Neural cell (in vitro differentiated cells): ENCODE measurements around the gene SGSM1. TPM values are rescaled to one million over a fixed set of nuclear protein-coding genes. Genes with fewer than 3 reads are reported as not detected.

Experiments
- H2AFZ ChIP-seq: fragments of 200-600, 300-800 bp; sonication (generic), shearing (Covaris generic); 2 replicates; pipeline ENCODE4 v1.6.0; 2014; ENCODE audit warnings: low read depth, mild to moderate bottlenecking, antibody characterized with exemption, low read length, moderate library complexity
- H3F3A ChIP-seq: fragments of 200-600 bp; shearing (Covaris generic); 2 replicates; pipeline ENCODE4 v1.6.1; 2016; ENCODE audit warnings: mild to moderate bottlenecking, moderate library complexity, mixed read lengths, antibody characterized with exemption, low read length; ENCODE audit not compliant: insufficient read depth, poor library complexity, severe bottlenecking
- H3K27ac ChIP-seq: fragments of 200-600, 300-800 bp; sonication (generic), shearing (Covaris generic); 2 replicates; pipeline ENCODE4 v1.5.1; 2014; ENCODE audit warnings: mild to moderate bottlenecking, low read length, moderate library complexity
- H3K27me3 ChIP-seq: fragments of 300-800, 200-600 bp; sonication (generic), shearing (Covaris generic); 2 replicates; pipeline ENCODE4 v1.6.0; 2014; ENCODE audit warnings: mild to moderate bottlenecking, low read depth, low read length, moderate library complexity; ENCODE audit not compliant: insufficient read depth
- H3K36me3 ChIP-seq: fragments of 300-800, 200-600 bp; sonication (generic), shearing (Covaris generic); 2 replicates; pipeline ENCODE4 v1.5.1; 2014; ENCODE audit warnings: mild to moderate bottlenecking, antibody characterized with exemption, low read length, moderate library complexity; ENCODE audit not compliant: insufficient read depth
- H3K4me2 ChIP-seq: fragments of 300-800, 200-600 bp; sonication (generic), shearing (Covaris generic); 2 replicates; pipeline ENCODE4 v1.6.0; 2014; ENCODE audit warnings: mild to moderate bottlenecking, low read length
- H3K4me3 ChIP-seq: fragments of 300-800, 200-600 bp; sonication (generic), shearing (Covaris generic); 2 replicates; pipeline ENCODE4 v1.5.1; 2014; ENCODE audit warnings: mild to moderate bottlenecking, low read length, moderate library complexity
- H3K79me2 ChIP-seq: fragments of 200-600 bp; shearing (Covaris generic); replicated peaks from 2 replicates; pipeline ENCODE4 v1.6.0; 2014; ENCODE audit warnings: mild to moderate bottlenecking, low read length, moderate library complexity; ENCODE audit not compliant: insufficient read depth
- H3K9ac ChIP-seq: fragments of 300-800, 200-600 bp; sonication (generic), shearing (Covaris generic); 2 replicates; pipeline ENCODE4 v1.6.1; 2016; ENCODE audit warnings: mild to moderate bottlenecking, low read length, mixed read lengths
- H3K9me2 ChIP-seq: fragments of 200-600 bp; shearing (Covaris generic); 2 replicates; pipeline ENCODE4 v1.6.1; 2016; ENCODE audit warnings: mild to moderate bottlenecking, low read length, mixed read lengths; ENCODE audit not compliant: insufficient read depth
- H3K9me3 ChIP-seq: fragments of 200-600, 300-800 bp; sonication (generic), shearing (Covaris generic); 2 replicates; pipeline ENCODE4 v1.6.1; 2016; ENCODE audit warnings: mild to moderate bottlenecking, mixed run types, low read length, moderate library complexity, mixed read lengths
- H4K20me1 ChIP-seq: fragments of 200-600 bp; shearing (Covaris generic); 2 replicates; pipeline ENCODE4 v1.6.1; 2016; ENCODE audit warnings: mild to moderate bottlenecking, mixed run types; ENCODE audit not compliant: insufficient read depth
- CTCF ChIP-seq: fragments of 450-650 bp; IDR thresholded peaks from 2 replicates; pipeline ENCODE4 v1.5.1; 2014; ENCODE audit warnings: antibody characterized with exemption, mild to moderate bottlenecking, moderate library complexity; ENCODE audit not compliant: poor library complexity, severe bottlenecking
- EP300 ChIP-seq: fragments of 450-650 bp; conservative IDR thresholded peaks from 2 replicates; pipeline ENCODE4 v1.6.1; 2014; ENCODE audit warnings: antibody characterized with exemption, mild to moderate bottlenecking, moderate library complexity; ENCODE audit not compliant: poor library complexity, severe bottlenecking
- EZH2 ChIP-seq: fragments of 200-600, 300-800 bp; shearing (Covaris generic), sonication (generic); IDR thresholded peaks from 2 replicates; pipeline ENCODE4 v1.6.1; 2014; ENCODE audit warnings: antibody characterized with exemption, low read length, borderline replicate concordance, mild to moderate bottlenecking; ENCODE audit not compliant: insufficient read depth, poor library complexity, severe bottlenecking
- POLR2AphosphoS5 ChIP-seq: IDR thresholded peaks from 2 replicates; pipeline ENCODE4 v1.6.1; 2012
- RAD21 ChIP-seq: fragments of 450-650 bp; conservative IDR thresholded peaks from 2 replicates; pipeline ENCODE4 v1.6.1; 2014; ENCODE audit warnings: antibody characterized with exemption, mild to moderate bottlenecking, moderate library complexity
- REST ChIP-seq: IDR thresholded peaks from 2 replicates; pipeline ENCODE4 v1.6.1; 2012; ENCODE audit warnings: borderline replicate concordance
- SMC3 ChIP-seq: fragments of 450-650 bp; conservative IDR thresholded peaks from 2 replicates; pipeline ENCODE4 v1.6.1; 2014; ENCODE audit warnings: antibody characterized with exemption, mild to moderate bottlenecking, moderate library complexity; ENCODE audit not compliant: poor library complexity
- TAF1 ChIP-seq: IDR thresholded peaks from 2 replicates; pipeline ENCODE4 v1.6.1; 2012; ENCODE audit warnings: low read depth
- polyA plus RNA-seq: library from polyadenylated mRNA; depleted of rRNA; stranded (reverse); fragments of >200 nt; gene quantifications from 2 replicates; pipeline ENCODE4 v1.2.3, GENCODE V29; 2014

Gene SGSM1
- polyA plus RNA-seq, 1 donor from 2014 or later: 7.5 TPM

GRCh38 chr22:24920029-24920428 lies 114.0 kb downstream of the SGSM1 start:
- H3K4me3 ChIP-seq: no peak overlapping the region

GRCh38 chr22:24925586-24926427 lies 119.8 kb downstream of the SGSM1 start:
- no peaks in the 10 kb centered on the region for H3K9me3 ChIP-seq
- no peak overlapping the region for H2AFZ ChIP-seq
- H3K4me2 ChIP-seq: no peak overlapping the region
- no peaks in the 10 kb centered on the region for H3K36me3 ChIP-seq
- H3K79me2 ChIP-seq: no peaks in the 10 kb centered on the region
- no peak overlapping the region for H3K27ac ChIP-seq
- no peaks in the 10 kb centered on the region for H4K20me1 ChIP-seq
- no peak overlapping the region for H3K9ac ChIP-seq
- no peaks in the 10 kb centered on the region for H3F3A ChIP-seq
- H3K9me2 ChIP-seq: no peaks in the 10 kb centered on the region
- no peak overlapping the region for H3K4me3 ChIP-seq
- H3K27me3 ChIP-seq: no peaks in the 10 kb centered on the region
- TF ChIP-seq CTCF: no peak
- no peak for TF ChIP-seq TAF1
- no peak for TF ChIP-seq EP300
- no peak for TF ChIP-seq EZH2
- TF ChIP-seq RAD21: no peak
- no peak for TF ChIP-seq SMC3

More at GRCh38 chr22:24920029-24920428, 114.0 kb downstream of the SGSM1 start:
- Histone ChIP-seq H3K36me3 (no peaks in the 10 kb centered on the region), H3K79me2 (no peaks in the 10 kb centered on the region), H2AFZ (no peak overlapping the region), H3K27me3 (no peaks in the 10 kb centered on the region), H3F3A (no peaks in the 10 kb centered on the region), H3K9me3 (no peaks in the 10 kb centered on the region), H4K20me1 (no peaks in the 10 kb centered on the region), H3K9me2 (no peaks in the 10 kb centered on the region), H3K9ac (no peak overlapping the region), H3K27ac (no peak overlapping the region), H3K4me2 (no peak overlapping the region)
- TF ChIP-seq RAD21: no peak
- TF ChIP-seq REST: no peak
- no peak for TF ChIP-seq TAF1
- TF ChIP-seq EZH2: no peak
- TF ChIP-seq CTCF: no peak
- no peak for TF ChIP-seq POLR2AphosphoS5
